Measurements from ENCODE around the gene LRRC45. TPM values are rescaled to one million over a fixed set of nuclear protein-coding genes. Genes with fewer than 3 reads are reported as not detected.

The LRRC45 gene
- total and polyA plus RNA-seq, 11 donors = 2.9 to 8.6 (median 5.6) TPM

- no peak for ATAC-seq
- Histone ChIP-seq H3K27me3 (peaks cover 0 to 9% (median 0%) of the 10 kb centered on the region in 9 donors), H3K36me3 (peaks cover 0 to 4% (median 0%) of the 10 kb centered on the region in 9 donors), H3K9me3 (no peaks in the 10 kb centered on the region), H3K27ac (no peak overlapping the region), H3K4me1 (peaks cover 0 to 42% (median 25%) of the 10 kb centered on the region in 12 donors), H3K4me3 (no peak overlapping the region)
- 95 to 98% (median 97%) methylated on average over 9 to 13 of the region's 13 CpGs for WGBS, 4 donors
- no peak for DNase-seq
- intact Hi-C loops (cut with DNase I) = loop anchor here in 5 of 10 donors (2.0 to 10.0 kb wide), 3 partner anchors 127 to 294 kb away; partner anchors contain the start of gene P4HB (in 1 of the 5)
- no peak for TF ChIP-seq POLR2A (IDR thresholded peaks at IDR 0.05)
- no peak for TF ChIP-seq CTCF (IDR thresholded peaks at IDR 0.05)
Measured at GRCh38 chr17:82028246-82028645, 5.1 kb downstream of the LRRC45 start.

GRCh38 chr17:82028966-82029365 is 5.9 kb downstream of the LRRC45 start:
- ATAC-seq (no peak), DNase-seq (no peak)
- Histone ChIP-seq H3K9me3 (no peaks in the 10 kb centered on the region), H3K4me1 (peaks cover 0 to 35% (median 19%) of the 10 kb centered on the region in 12 donors), H3K27me3 (peaks cover 0 to 9% (median 0%) of the 10 kb centered on the region in 9 donors), H3K4me3 (no peak overlapping the region), H3K36me3 (peaks cover 0 to 4% (median 0%) of the 10 kb centered on the region in 9 donors), H3K27ac (peak overlapping the region in 1 of 12 donors; percentile 16)
- TF ChIP-seq POLR2A (IDR thresholded peaks at IDR 0.05) (no peak), CTCF (IDR thresholded peaks at IDR 0.05) (no peak)
- WGBS, 4 donors = 95 to 98% (median 97%) methylated on average over 9 of the region's 9 CpGs
- intact Hi-C loops (cut with DNase I) = loop anchor here in 5 of 10 donors (2.0 to 10.0 kb wide), 3 partner anchors 126 to 293 kb away; partner anchors contain the start of gene P4HB (in 1 of the 5)

GRCh38 chr17:82029391-82029790 is 6.3 kb downstream of the LRRC45 start:
- no peak overlapping the region for H3K4me3 ChIP-seq
- DNase-seq (peak in 2 of 5 donors; percentile 65 to 66), ATAC-seq (peak; percentile 5 to 39 (median 34))
- H3K36me3 ChIP-seq = peaks cover 0 to 4% (median 0%) of the 10 kb centered on the region in 9 donors
- intact Hi-C loops (cut with DNase I) = loop anchor here in 5 of 10 donors (2.0 to 10.0 kb wide), 3 partner anchors 125 to 293 kb away; partner anchors contain the start of gene P4HB (in 1 of the 5)
- 69 to 78% (median 75%) methylated on average over 15 to 16 of the region's 16 CpGs for WGBS, 4 donors
- no peak for TF ChIP-seq CTCF (IDR thresholded peaks at IDR 0.05)
- no peak for TF ChIP-seq POLR2A (IDR thresholded peaks at IDR 0.05)
- H3K27ac ChIP-seq = peak overlapping the region in 1 of 12 donors; percentile 16
- peaks cover 0 to 9% (median 0%) of the 10 kb centered on the region in 9 donors for H3K27me3 ChIP-seq
- no peaks in the 10 kb centered on the region for H3K9me3 ChIP-seq
- H3K4me1 ChIP-seq = peaks cover 0 to 34% (median 16%) of the 10 kb centered on the region in 12 donors

- peak overlapping the region in 9 of 12 donors; percentile 33 to 62 (median 53) for H3K4me3 ChIP-seq
- peak in 1 of 4 donors; percentile 1 for ATAC-seq
- WGBS, 4 donors = 63 to 73% (median 69%) methylated on average over 13 to 31 of the region's 31 CpGs
Measured at GRCh38 chr17:82029990-82030469, 6.9 kb downstream of the LRRC45 start.

More at GRCh38 chr17:82029990-82030469, 6.9 kb downstream of the LRRC45 start:
- Histone ChIP-seq H3K36me3 (peaks cover 0 to 4% (median 0%) of the 10 kb centered on the region in 9 donors), H3K27ac (no peak overlapping the region), H3K27me3 (peaks cover 0 to 9% (median 0%) of the 10 kb centered on the region in 9 donors), H3K9me3 (no peaks in the 10 kb centered on the region), H3K4me1 (peaks cover 0 to 34% (median 16%) of the 10 kb centered on the region in 12 donors)
- TF ChIP-seq POLR2A (IDR thresholded peaks at IDR 0.05) (no peak), CTCF (IDR thresholded peaks at IDR 0.05) (no peak)
- DNase-seq = no peak
- intact Hi-C loops (cut with DNase I) = loop anchor here (1.0 to 10.0 kb wide), 9 partner anchors 75 to 295 kb away; partner anchors contain the start of gene P4HB (in 1 of the 10)

Data from heart left ventricle (tissue), 16 donors.